ENCODE data around the gene GRM7. TPM values are rescaled to one million over a fixed set of nuclear protein-coding genes. Genes with fewer than 3 reads are reported as not detected.

Gene GRM7
- 2.4 TPM for polyA plus RNA-seq (2012; ENCODE audit: insufficient read length, low read depth)

GRCh38 chr3:6860954-6861624 is at the start of gene GRM7:
Gene GRM7, plus strand, starts transcription at chr3:6861115.
- TF ChIP-seq REST (IDR thresholded peaks at IDR 0.05; ENCODE audit: insufficient read depth in 1 of 2, low read depth in 2 of 2, low read length in 2 of 2) (no peak), TAF1 (IDR thresholded peaks at IDR 0.05; ENCODE audit: borderline replicate concordance, insufficient read depth, low read length) (peak; percentile 38; the same call in 1 of the 2 replicates), SIN3A (IDR thresholded peaks at IDR 0.05; ENCODE audit: borderline replicate concordance, insufficient read depth, low read length) (no peak), POLR2AphosphoS5 (IDR thresholded peaks at IDR 0.05; ENCODE audit: low read depth, low read length) (peak; percentile 72; the same call in 1 of the 2 replicates)

GRCh38 chr3:6821411-6821810 is 39.5 kb upstream of the GRM7 start:
- TF ChIP-seq FOXP2 (optimal IDR thresholded peaks at IDR 0.05; ENCODE audit: borderline replicate concordance, extremely low read depth, extremely low read length, insufficient read depth) (no peak), TAF1 (IDR thresholded peaks at IDR 0.05; ENCODE audit: borderline replicate concordance, insufficient read depth, low read length) (no peak), SIN3A (IDR thresholded peaks at IDR 0.05; ENCODE audit: borderline replicate concordance, insufficient read depth, low read length) (no peak), POLR2AphosphoS5 (IDR thresholded peaks at IDR 0.05; ENCODE audit: low read depth, low read length) (no peak), REST (IDR thresholded peaks at IDR 0.05; ENCODE audit: insufficient read depth in 1 of 2, low read depth in 2 of 2, low read length in 2 of 2) (no peak)

GRCh38 chr3:6825524-6825923 is 35.4 kb upstream of the GRM7 start:
- no peak for TF ChIP-seq SIN3A (IDR thresholded peaks at IDR 0.05; ENCODE audit: borderline replicate concordance, insufficient read depth, low read length)
- no peak for TF ChIP-seq TAF1 (IDR thresholded peaks at IDR 0.05; ENCODE audit: borderline replicate concordance, insufficient read depth, low read length)
- TF ChIP-seq POLR2AphosphoS5 (IDR thresholded peaks at IDR 0.05; ENCODE audit: low read depth, low read length), result no peak
- no peak for TF ChIP-seq FOXP2 (optimal IDR thresholded peaks at IDR 0.05; ENCODE audit: borderline replicate concordance, extremely low read depth, extremely low read length, insufficient read depth)
- TF ChIP-seq REST (IDR thresholded peaks at IDR 0.05; ENCODE audit: insufficient read depth in 1 of 2, low read depth in 2 of 2, low read length in 2 of 2), result no peak

GRCh38 chr3:6827453-6827852 is 33.5 kb upstream of the GRM7 start:
- TF ChIP-seq POLR2AphosphoS5 (IDR thresholded peaks at IDR 0.05; ENCODE audit: low read depth, low read length) (no peak), REST (IDR thresholded peaks at IDR 0.05; ENCODE audit: insufficient read depth in 1 of 2, low read depth in 2 of 2, low read length in 2 of 2) (no peak), TAF1 (IDR thresholded peaks at IDR 0.05; ENCODE audit: borderline replicate concordance, insufficient read depth, low read length) (no peak), FOXP2 (optimal IDR thresholded peaks at IDR 0.05; ENCODE audit: borderline replicate concordance, extremely low read depth, extremely low read length, insufficient read depth) (no peak), SIN3A (IDR thresholded peaks at IDR 0.05; ENCODE audit: borderline replicate concordance, insufficient read depth, low read length) (no peak)

All from PFSK-1 (cell line).